Liver (tissue), 9 donors: ENCODE measurements around the gene SLC25A33. TPM values are rescaled to one million over a fixed set of nuclear protein-coding genes. Genes with fewer than 3 reads are reported as not detected.

Source experiments
- DNase-seq: peaks from one replicate; pipeline ENCODE4 v3.0.0-alpha.2; 2017; ENCODE audit warnings: low spot score
- H3K27ac ChIP-seq, 2 donors: one replicate each; pipeline ENCODE4 v1.7.0; 2013; ENCODE audit warnings: inconsistent platforms in 2 of 2, low read length in 2 of 2, control low read depth in 1 of 2, low read depth in 1 of 2, mild to moderate bottlenecking in 1 of 2
- H3K27me3 ChIP-seq, 4 donors: one replicate each; pipeline versions ENCODE4 v1.6.1 to v1.7.0; 2013; ENCODE audit warnings: low read length in 3 of 4, inconsistent platforms in 1 of 4, mild to moderate bottlenecking in 1 of 4, moderate library complexity in 1 of 4; ENCODE audit not compliant: control insufficient read depth in 4 of 4, insufficient read depth in 4 of 4
- H3K36me3 ChIP-seq, 4 donors: one replicate each; pipeline versions ENCODE4 v1.6.1 to v1.7.0; 2013; ENCODE audit warnings: low read length in 3 of 4, mild to moderate bottlenecking in 3 of 4, low read depth in 1 of 4, moderate library complexity in 1 of 4; ENCODE audit not compliant: control insufficient read depth in 4 of 4, insufficient read depth in 3 of 4
- H3K4me1 ChIP-seq, 4 donors: one replicate each; pipeline versions ENCODE4 v1.6.1 to v1.7.0; 2013; ENCODE audit warnings: low read length in 3 of 4, mild to moderate bottlenecking in 3 of 4, moderate library complexity in 1 of 4; ENCODE audit not compliant: control insufficient read depth in 4 of 4, insufficient read depth in 4 of 4
- H3K4me3 ChIP-seq, 3 donors: one replicate each; pipeline versions ENCODE4 v1.6.1 to v1.7.0; 2013; ENCODE audit warnings: low read length in 3 of 3, control low read depth in 1 of 3, low read depth in 1 of 3, mild to moderate bottlenecking in 1 of 3
- H3K9ac ChIP-seq, 2 donors: one replicate each; pipeline ENCODE4 v1.7.0; 2013; ENCODE audit warnings: low read length in 2 of 2, mild to moderate bottlenecking in 2 of 2, moderate library complexity in 2 of 2, control low read depth in 1 of 2, low read depth in 1 of 2
- H3K9me3 ChIP-seq, 4 donors: one replicate each; pipeline versions ENCODE4 v1.6.1 to v1.7.0; 2013; ENCODE audit warnings: low read length in 3 of 4; ENCODE audit not compliant: control insufficient read depth in 4 of 4
- EGR1 ChIP-seq, 2 donors: IDR thresholded peaks; 2 replicates each; pipeline ENCODE4 v1.6.1; 2016 to 2018; ENCODE audit warnings: antibody characterized with exemption in 2 of 2, low read depth in 2 of 2
- JUND ChIP-seq, 2 donors: IDR thresholded peaks; 2 replicates each; pipeline ENCODE4 v1.6.1; 2016; ENCODE audit warnings: antibody characterized with exemption in 2 of 2
- RAD21 ChIP-seq, 2 donors: IDR thresholded peaks; 2 replicates each; pipeline ENCODE4 v1.6.1; 2016; ENCODE audit warnings: antibody characterized with exemption in 2 of 2, mild to moderate bottlenecking in 2 of 2
- TAF1 ChIP-seq: conservative IDR thresholded peaks from 2 replicates; pipeline ENCODE4 v1.6.1; 2016; ENCODE audit warnings: antibody characterized with exemption, mild to moderate bottlenecking
- YY1 ChIP-seq: IDR thresholded peaks from 2 replicates; pipeline ENCODE4 v1.6.1; 2016; ENCODE audit warnings: antibody characterized with exemption, mild to moderate bottlenecking
- WGBS: extraction: QIAGEN DNeasy Blood & Tissue Kit; methylation state at CpG from one replicate; pipeline ENCODE4 v1.1.7; 2013; 5-methylcytosine and 5-hydroxymethylcytosine counted together
- polyA plus RNA-seq, 2 donors: library from polyadenylated mRNA; stranded (reverse) in 1 of 2; unstranded in 1 of 2; fragments of 200-250 nt in 1 of 2; fragments of >200 nt in 1 of 2; fragmentation: Nextera tagmentation in 1 of 2; extraction: Ambion mirVana in 1 of 2; gene quantifications; one replicate each; pipeline versions ENCODE4 v1.2.1 to v1.2.3, GENCODE V29; 2013 to 2015
- total RNA-seq, 2 donors: library from RNA; depleted of rRNA; stranded (reverse); fragments of >200 nt; gene quantifications; one replicate each; pipeline ENCODE4 v1.2.3, GENCODE V29; 2014
- TF ChIP-seq, protein P1 (sequence below): IDR thresholded peaks from 2 replicates; pipeline ENCODE4 v1.6.1; 2016; ENCODE audit warnings: antibody characterized with exemption
- TF ChIP-seq, protein P2 (sequence below): fragments of 150-350 bp; IDR thresholded peaks from 2 replicates; pipeline ENCODE4 v1.5.1; 2017; ENCODE audit warnings: improper control_type of control experiment, low read depth, low read length; ENCODE audit not compliant: missing input control
- TF ChIP-seq, protein P3 (sequence below): IDR thresholded peaks from 2 replicates; pipeline ENCODE4 v1.6.1; 2016; ENCODE audit warnings: antibody characterized with exemption
- TF ChIP-seq, protein P4 (sequence below): IDR thresholded peaks from 2 replicates; pipeline ENCODE4 v1.6.1; 2016; ENCODE audit warnings: antibody characterized with exemption
- TF ChIP-seq, protein P5 (sequence below): IDR thresholded peaks from 2 replicates; pipeline ENCODE4 v1.6.1; 2016; ENCODE audit warnings: antibody characterized with exemption, mild to moderate bottlenecking
- donor health status: healthy.
- donor health status: healthy.
- donor health status: healthy.
- donor health status: healthy.
- donor health status: healthy.

Gene SLC25A33
- total and polyA plus RNA-seq, 4 donors: 6.9 to 19.1 (median 10.7) TPM

DNA sequence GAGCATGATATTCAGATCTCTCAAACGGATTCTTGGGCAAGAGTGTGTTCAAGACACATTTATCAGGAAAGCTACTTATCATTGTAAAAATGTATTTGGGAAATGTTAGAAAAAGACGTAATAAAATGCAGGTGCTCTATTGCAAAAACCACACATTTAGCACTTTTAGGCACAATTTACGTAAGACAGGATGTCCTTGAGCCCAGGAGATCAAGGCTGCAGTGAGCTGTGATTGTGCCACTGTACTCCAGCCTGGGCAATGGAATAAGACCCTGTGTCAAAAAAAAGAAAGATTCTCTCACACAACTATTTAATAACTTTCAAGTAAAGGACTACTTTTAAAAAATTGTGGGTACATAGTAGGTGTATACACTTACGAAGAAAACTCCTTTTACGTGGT is 18.4 kb downstream of the SLC25A33 start:
- H3K4me3 ChIP-seq: no peak overlapping the region
- no peak overlapping the region for H3K9ac ChIP-seq
- WGBS: 83% methylated on average over 5 of the region's 5 CpGs
- peaks cover 6 to 9% (median 7%) of the 10 kb centered on the region in 4 donors for H3K36me3 ChIP-seq
- no peaks in the 10 kb centered on the region for H3K9me3 ChIP-seq
- H3K27me3 ChIP-seq: no peaks in the 10 kb centered on the region
- H3K27ac ChIP-seq: no peak overlapping the region
- DNase-seq: no peak
- TF ChIP-seq JUND (IDR thresholded peaks at IDR 0.05) (no peak), YY1 (no peak), TAF1 (no peak)
- H3K4me1 ChIP-seq: peaks cover 1 to 34% (median 17%) of the 10 kb centered on the region in 4 donors

DNA sequence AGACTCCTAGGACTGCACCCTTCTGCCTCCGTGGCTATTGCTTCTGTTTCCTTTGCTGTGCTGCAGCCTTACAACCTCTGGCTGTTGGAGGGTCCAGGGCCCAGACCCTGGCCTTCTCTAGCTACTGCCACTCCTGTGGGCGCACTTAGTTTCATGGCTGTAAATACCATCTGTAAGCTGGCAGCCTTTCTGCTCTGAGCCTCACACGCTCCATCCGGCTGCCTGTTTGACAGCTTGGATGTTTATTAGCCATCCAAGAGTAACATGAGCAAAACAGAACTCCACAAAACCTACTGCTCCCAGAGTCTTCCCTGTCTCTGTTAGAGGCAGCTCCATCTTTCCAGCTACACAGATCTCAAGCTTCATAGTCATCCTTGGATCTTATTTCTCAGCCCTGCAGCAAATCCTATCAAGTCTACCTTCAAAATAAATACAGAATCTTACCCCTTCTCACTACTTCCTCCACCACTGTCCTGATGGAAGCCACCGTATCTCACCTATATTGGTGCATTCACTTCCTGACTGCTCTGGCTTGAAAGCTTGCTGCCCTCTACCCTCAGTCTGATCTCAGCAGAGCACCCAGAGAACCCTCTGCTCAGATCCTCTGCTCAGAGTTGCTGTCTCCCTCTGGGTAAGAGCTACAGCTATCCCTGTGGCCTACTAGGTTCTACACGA is 19.1 kb downstream of the SLC25A33 start:
- H3K27ac ChIP-seq: no peak overlapping the region
- TF ChIP-seq, protein P1, sequence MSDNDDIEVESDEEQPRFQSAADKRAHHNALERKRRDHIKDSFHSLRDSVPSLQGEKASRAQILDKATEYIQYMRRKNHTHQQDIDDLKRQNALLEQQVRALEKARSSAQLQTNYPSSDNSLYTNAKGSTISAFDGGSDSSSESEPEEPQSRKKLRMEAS: no peak
- TF ChIP-seq, protein P2, sequence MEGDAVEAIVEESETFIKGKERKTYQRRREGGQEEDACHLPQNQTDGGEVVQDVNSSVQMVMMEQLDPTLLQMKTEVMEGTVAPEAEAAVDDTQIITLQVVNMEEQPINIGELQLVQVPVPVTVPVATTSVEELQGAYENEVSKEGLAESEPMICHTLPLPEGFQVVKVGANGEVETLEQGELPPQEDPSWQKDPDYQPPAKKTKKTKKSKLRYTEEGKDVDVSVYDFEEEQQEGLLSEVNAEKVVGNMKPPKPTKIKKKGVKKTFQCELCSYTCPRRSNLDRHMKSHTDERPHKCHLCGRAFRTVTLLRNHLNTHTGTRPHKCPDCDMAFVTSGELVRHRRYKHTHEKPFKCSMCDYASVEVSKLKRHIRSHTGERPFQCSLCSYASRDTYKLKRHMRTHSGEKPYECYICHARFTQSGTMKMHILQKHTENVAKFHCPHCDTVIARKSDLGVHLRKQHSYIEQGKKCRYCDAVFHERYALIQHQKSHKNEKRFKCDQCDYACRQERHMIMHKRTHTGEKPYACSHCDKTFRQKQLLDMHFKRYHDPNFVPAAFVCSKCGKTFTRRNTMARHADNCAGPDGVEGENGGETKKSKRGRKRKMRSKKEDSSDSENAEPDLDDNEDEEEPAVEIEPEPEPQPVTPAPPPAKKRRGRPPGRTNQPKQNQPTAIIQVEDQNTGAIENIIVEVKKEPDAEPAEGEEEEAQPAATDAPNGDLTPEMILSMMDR: no peak
- TF ChIP-seq, protein P3, sequence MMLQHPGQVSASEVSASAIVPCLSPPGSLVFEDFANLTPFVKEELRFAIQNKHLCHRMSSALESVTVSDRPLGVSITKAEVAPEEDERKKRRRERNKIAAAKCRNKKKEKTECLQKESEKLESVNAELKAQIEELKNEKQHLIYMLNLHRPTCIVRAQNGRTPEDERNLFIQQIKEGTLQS: no peak
- TF ChIP-seq, protein P4, sequence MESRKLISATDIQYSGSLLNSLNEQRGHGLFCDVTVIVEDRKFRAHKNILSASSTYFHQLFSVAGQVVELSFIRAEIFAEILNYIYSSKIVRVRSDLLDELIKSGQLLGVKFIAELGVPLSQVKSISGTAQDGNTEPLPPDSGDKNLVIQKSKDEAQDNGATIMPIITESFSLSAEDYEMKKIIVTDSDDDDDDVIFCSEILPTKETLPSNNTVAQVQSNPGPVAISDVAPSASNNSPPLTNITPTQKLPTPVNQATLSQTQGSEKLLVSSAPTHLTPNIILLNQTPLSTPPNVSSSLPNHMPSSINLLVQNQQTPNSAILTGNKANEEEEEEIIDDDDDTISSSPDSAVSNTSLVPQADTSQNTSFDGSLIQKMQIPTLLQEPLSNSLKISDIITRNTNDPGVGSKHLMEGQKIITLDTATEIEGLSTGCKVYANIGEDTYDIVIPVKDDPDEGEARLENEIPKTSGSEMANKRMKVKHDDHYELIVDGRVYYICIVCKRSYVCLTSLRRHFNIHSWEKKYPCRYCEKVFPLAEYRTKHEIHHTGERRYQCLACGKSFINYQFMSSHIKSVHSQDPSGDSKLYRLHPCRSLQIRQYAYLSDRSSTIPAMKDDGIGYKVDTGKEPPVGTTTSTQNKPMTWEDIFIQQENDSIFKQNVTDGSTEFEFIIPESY: no peak
- TF ChIP-seq, protein P5, sequence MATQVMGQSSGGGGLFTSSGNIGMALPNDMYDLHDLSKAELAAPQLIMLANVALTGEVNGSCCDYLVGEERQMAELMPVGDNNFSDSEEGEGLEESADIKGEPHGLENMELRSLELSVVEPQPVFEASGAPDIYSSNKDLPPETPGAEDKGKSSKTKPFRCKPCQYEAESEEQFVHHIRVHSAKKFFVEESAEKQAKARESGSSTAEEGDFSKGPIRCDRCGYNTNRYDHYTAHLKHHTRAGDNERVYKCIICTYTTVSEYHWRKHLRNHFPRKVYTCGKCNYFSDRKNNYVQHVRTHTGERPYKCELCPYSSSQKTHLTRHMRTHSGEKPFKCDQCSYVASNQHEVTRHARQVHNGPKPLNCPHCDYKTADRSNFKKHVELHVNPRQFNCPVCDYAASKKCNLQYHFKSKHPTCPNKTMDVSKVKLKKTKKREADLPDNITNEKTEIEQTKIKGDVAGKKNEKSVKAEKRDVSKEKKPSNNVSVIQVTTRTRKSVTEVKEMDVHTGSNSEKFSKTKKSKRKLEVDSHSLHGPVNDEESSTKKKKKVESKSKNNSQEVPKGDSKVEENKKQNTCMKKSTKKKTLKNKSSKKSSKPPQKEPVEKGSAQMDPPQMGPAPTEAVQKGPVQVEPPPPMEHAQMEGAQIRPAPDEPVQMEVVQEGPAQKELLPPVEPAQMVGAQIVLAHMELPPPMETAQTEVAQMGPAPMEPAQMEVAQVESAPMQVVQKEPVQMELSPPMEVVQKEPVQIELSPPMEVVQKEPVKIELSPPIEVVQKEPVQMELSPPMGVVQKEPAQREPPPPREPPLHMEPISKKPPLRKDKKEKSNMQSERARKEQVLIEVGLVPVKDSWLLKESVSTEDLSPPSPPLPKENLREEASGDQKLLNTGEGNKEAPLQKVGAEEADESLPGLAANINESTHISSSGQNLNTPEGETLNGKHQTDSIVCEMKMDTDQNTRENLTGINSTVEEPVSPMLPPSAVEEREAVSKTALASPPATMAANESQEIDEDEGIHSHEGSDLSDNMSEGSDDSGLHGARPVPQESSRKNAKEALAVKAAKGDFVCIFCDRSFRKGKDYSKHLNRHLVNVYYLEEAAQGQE: no peak
- TF ChIP-seq RAD21 (IDR thresholded peaks at IDR 0.05): no peak
- TF ChIP-seq TAF1: no peak
- TF ChIP-seq JUND (IDR thresholded peaks at IDR 0.05): no peak
- no peak for TF ChIP-seq EGR1 (IDR thresholded peaks at IDR 0.05; ENCODE audit: low read depth in 2 of 2)
- peaks cover 6 to 9% (median 7%) of the 10 kb centered on the region in 4 donors for H3K36me3 ChIP-seq
- H3K9me3 ChIP-seq: no peaks in the 10 kb centered on the region
- DNase-seq: no peak
- no peak overlapping the region for H3K9ac ChIP-seq
- H3K4me1 ChIP-seq: peaks cover 1 to 31% (median 17%) of the 10 kb centered on the region in 4 donors
- H3K4me3 ChIP-seq: no peak overlapping the region
- WGBS: 89% methylated on average over 6 of the region's 6 CpGs
- H3K27me3 ChIP-seq: no peaks in the 10 kb centered on the region
